ENCODE results near the gene CADM3. TPM values are rescaled to one million over a fixed set of nuclear protein-coding genes. Genes with fewer than 3 reads are reported as not detected.

CADM3 gene
- total and polyA plus RNA-seq, 2 of the 8 experiments (the other 6 are each of a cell fraction or from before 2014, with no cell fraction given): 8.3 to 8.5 TPM

DNA sequence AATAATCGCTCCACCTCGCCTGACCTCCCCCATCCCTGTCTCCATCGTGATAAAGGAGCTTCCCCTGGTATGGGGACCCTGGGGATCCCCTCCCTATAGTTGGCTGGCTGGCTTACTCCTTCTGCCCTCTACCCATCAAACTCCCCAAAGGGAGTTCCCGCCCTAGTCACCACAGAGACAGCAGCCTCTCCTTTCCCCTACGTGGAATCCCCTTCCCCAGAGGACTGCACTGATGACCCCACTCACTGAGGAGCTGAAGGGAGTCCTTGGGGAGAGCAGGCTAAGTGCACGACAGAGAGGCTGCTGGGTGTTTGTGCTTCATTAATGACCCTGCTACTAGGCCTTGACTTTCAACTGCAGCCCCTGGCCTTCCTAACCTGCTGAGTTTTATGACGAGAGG, 1.9 kb downstream of the CADM3 start:
- no peak overlapping the region for H4K8ac ChIP-seq (ENCODE audit: extremely low read depth, insufficient read depth, low read length)
- POLR2A ChIA-PET (ENCODE audit: partially characterized antibody): interaction anchor here (0.8 to 1.2 kb wide), 4 partner anchors 14 to 38 kb away, joined by 3 to 4 read pairs (median 3); no protein-coding TSS in a partner anchor

More for the DNA sequence above, 1.9 kb downstream of the CADM3 start:
- peaks cover 5 to 17% of the 10 kb centered on the region in 2 experiments for H4K20me1 ChIP-seq (replicated peaks in 1 of 2; ENCODE audit: control insufficient read depth in 1 of 2, insufficient read depth in 2 of 2, low read length in 2 of 2)
- no peak overlapping the region for H4K91ac ChIP-seq (replicated peaks; ENCODE audit: insufficient read length, low read length)
- peaks cover 15% of the 10 kb centered on the region for H3K23me2 ChIP-seq (ENCODE audit: low read depth, low read length)
- DNase-seq (ENCODE audit: low read depth in 1 of 2, low spot score in 2 of 2) (no peak), FAIRE-seq (no peak)
- H2AFZ ChIP-seq (ENCODE audit: low read length): no peak overlapping the region
- no peak overlapping the region; the same call in 1 of the 2 replicates for H3K18ac ChIP-seq (ENCODE audit: extremely low read depth, low read length)
- H3K9me3 ChIP-seq (ENCODE audit: insufficient read depth in 2 of 2, low read depth in 1 of 2, low read length in 1 of 2): no peaks in the 10 kb centered on the region
- no peak overlapping the region for H3K23ac ChIP-seq (ENCODE audit: insufficient read length)
- H3K27me3 ChIP-seq (replicated peaks in 1 of 4; ENCODE audit: control insufficient read depth in 3 of 4, extremely low read depth in 1 of 4, insufficient read depth in 3 of 4, low read length in 3 of 4): peaks cover 0 to 3% (median 0%) of the 10 kb centered on the region in 4 experiments; a peak in 2 of 7 replicates
- peak overlapping the region; percentile 45 for H2BK120ac ChIP-seq (replicated peaks; ENCODE audit: low read depth, low read length)
- peak overlapping the region; percentile 87 to 99 (median 96); a peak in 6 of 8 replicates for H3K4me3 ChIP-seq (ENCODE audit: extremely low read depth in 1 of 4, insufficient read depth in 2 of 4, low read depth in 3 of 4, low read length in 4 of 4)
- H3K36me3 ChIP-seq (ENCODE audit: control insufficient read depth in 2 of 4, insufficient read depth in 4 of 4, low read length in 3 of 4): no peaks in the 10 kb centered on the region
- no peak overlapping the region for H3K4ac ChIP-seq (replicated peaks; ENCODE audit: insufficient read length, low read depth, low read length)
- no peak overlapping the region for H2AK5ac ChIP-seq (ENCODE audit: low read depth, low read length)
- WGBS, 2 experiments (ENCODE audit: extremely low coverage in 1 of 2, insufficient coverage in 1 of 2, insufficient read length in 1 of 2, insufficient replicate concordance in 2 of 2, low coverage in 1 of 2, low lambda C conversion rate in 2 of 2, missing lambda C conversion rate in 1 of 2): 21% methylated on average over 5 of the region's 7 CpGs; no CpG with 5 or more reads in 1 of the 2 experiments
- TF ChIP-seq, protein P1, sequence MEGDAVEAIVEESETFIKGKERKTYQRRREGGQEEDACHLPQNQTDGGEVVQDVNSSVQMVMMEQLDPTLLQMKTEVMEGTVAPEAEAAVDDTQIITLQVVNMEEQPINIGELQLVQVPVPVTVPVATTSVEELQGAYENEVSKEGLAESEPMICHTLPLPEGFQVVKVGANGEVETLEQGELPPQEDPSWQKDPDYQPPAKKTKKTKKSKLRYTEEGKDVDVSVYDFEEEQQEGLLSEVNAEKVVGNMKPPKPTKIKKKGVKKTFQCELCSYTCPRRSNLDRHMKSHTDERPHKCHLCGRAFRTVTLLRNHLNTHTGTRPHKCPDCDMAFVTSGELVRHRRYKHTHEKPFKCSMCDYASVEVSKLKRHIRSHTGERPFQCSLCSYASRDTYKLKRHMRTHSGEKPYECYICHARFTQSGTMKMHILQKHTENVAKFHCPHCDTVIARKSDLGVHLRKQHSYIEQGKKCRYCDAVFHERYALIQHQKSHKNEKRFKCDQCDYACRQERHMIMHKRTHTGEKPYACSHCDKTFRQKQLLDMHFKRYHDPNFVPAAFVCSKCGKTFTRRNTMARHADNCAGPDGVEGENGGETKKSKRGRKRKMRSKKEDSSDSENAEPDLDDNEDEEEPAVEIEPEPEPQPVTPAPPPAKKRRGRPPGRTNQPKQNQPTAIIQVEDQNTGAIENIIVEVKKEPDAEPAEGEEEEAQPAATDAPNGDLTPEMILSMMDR (IDR thresholded peaks at IDR 0.05; ENCODE audit: control extremely low read depth in 1 of 3, insufficient read depth in 1 of 3, low read depth in 1 of 3, low read length in 3 of 3): no peak
- 0 out of 2 replicates have a peak, but pooled peaks have one; percentile 4 for TF ChIP-seq RFX5 (IDR thresholded peaks at IDR 0.05; ENCODE audit: borderline replicate concordance, low read depth, low read length)
- H2BK5ac ChIP-seq (ENCODE audit: low read depth, low read length): peak overlapping the region; percentile 45; the same call in 1 of the 2 replicates
- no peak overlapping the region for H2BK20ac ChIP-seq (ENCODE audit: low read length)
- peaks cover 0 to 3% of the 10 kb centered on the region in 2 experiments; a peak in 1 of 4 replicates for H3K79me2 ChIP-seq (ENCODE audit: control insufficient read depth in 1 of 2, insufficient read depth in 2 of 2, low read length in 2 of 2)
- H4K5ac ChIP-seq (ENCODE audit: insufficient read length, low read depth, low read length): no peak overlapping the region
- no peak overlapping the region for H2BK15ac ChIP-seq (ENCODE audit: low read length)
- no peaks in the 10 kb centered on the region; the same call in 1 of the 2 replicates for H3K79me1 ChIP-seq (ENCODE audit: low read depth, low read length)
- no peak overlapping the region for H3K14ac ChIP-seq (ENCODE audit: insufficient read length)
- peak overlapping the region; percentile 100 for H3K4me2 ChIP-seq (ENCODE audit: insufficient read depth in 1 of 2, low read depth in 2 of 2, low read length in 2 of 2)
- no peak overlapping the region for H3K56ac ChIP-seq (replicated peaks; ENCODE audit: insufficient read length, low read depth, low read length)
- no peak overlapping the region for H3K27ac ChIP-seq (ENCODE audit: low read depth, low read length)
- H3K4me1 ChIP-seq (replicated peaks in 1 of 4; ENCODE audit: control insufficient read depth in 3 of 4, insufficient read depth in 4 of 4, low read length in 3 of 4): peaks cover 0 to 11% (median 3%) of the 10 kb centered on the region in 4 experiments; a peak in 6 of 7 replicates
- CTCF ChIA-PET (ENCODE audit: partially characterized antibody): interaction anchor here (0.7 to 5.1 kb wide), 10 partner anchors 10 to 41 kb away, joined by 3 to 31 read pairs (median 4); no protein-coding TSS in a partner anchor
- no peak overlapping the region for H3K9ac ChIP-seq (replicated peaks in 1 of 4; ENCODE audit: extremely low read depth in 1 of 4, low read depth in 3 of 4, low read length in 3 of 4)
- H2BK12ac ChIP-seq (ENCODE audit: low read depth, low read length): no peak overlapping the region; the same call in 1 of the 2 replicates

Data from H1 (cell line).